Uterus (tissue), 2 donors: ENCODE measurements around the gene FBL.

Experiments used
- CTCF ChIP-seq, 4 experiments: fragments of 200-600 bp in 2 of 4; fragments of 450-650 bp in 2 of 4; sonication (generic) in 2 of 4; IDR thresholded peaks; one replicate each; pipeline ENCODE4 v1.5.1; 2016 to 2019; ENCODE audit warnings: antibody characterized with exemption in 4 of 4, mild to moderate bottlenecking in 2 of 4, moderate library complexity in 1 of 4
- POLR2A ChIP-seq, 2 donors: fragments of 450-650 bp; IDR thresholded peaks; one replicate each; pipeline ENCODE4 v1.6.1; 2016; ENCODE audit warnings: antibody characterized with exemption in 2 of 2, mild to moderate bottlenecking in 1 of 2, moderate library complexity in 1 of 2

GRCh38 chr19:39840492-39840891 lies 5.7 kb downstream of the FBL start:
- TF ChIP-seq CTCF (IDR thresholded peaks at IDR 0.05) (no peak), POLR2A (IDR thresholded peaks at IDR 0.05) (no peak)
